Osteocyte (in vitro differentiated cells): Measurements from ENCODE around the gene PRPF8. TPM values are rescaled to one million over a fixed set of nuclear protein-coding genes. Genes with fewer than 3 reads are reported as not detected.

Source experiments
- DNase-seq: peaks from one replicate; pipeline ENCODE4 v3.0.0; 2021; ENCODE audit warnings: mixed read lengths; ENCODE audit not compliant: unreplicated experiment; ENCODE audit errors: extremely low spot score
- H3K27ac Mint-ChIP-seq: one replicate; pipeline ENCODE4 v1.8.0; 2021; ENCODE audit warnings: mild to moderate bottlenecking, mixed read lengths; ENCODE audit not compliant: unreplicated experiment
- H3K27me3 Mint-ChIP-seq: one replicate; pipeline ENCODE4 v1.8.0; 2021; ENCODE audit warnings: mixed read lengths; ENCODE audit not compliant: unreplicated experiment
- H3K36me3 Mint-ChIP-seq: one replicate; pipeline ENCODE4 v1.8.0; 2021; ENCODE audit warnings: mixed read lengths; ENCODE audit not compliant: unreplicated experiment
- H3K4me1 Mint-ChIP-seq: one replicate; pipeline ENCODE4 v1.8.0; 2021; ENCODE audit warnings: mixed read lengths; ENCODE audit not compliant: unreplicated experiment
- H3K4me3 Mint-ChIP-seq: one replicate; pipeline ENCODE4 v1.8.0; 2021; ENCODE audit warnings: mild to moderate bottlenecking, moderate library complexity, mixed read lengths; ENCODE audit not compliant: unreplicated experiment
- H3K9me3 Mint-ChIP-seq: one replicate; pipeline ENCODE4 v1.8.0; 2021; ENCODE audit warnings: mixed read lengths; ENCODE audit not compliant: unreplicated experiment
- CTCF ChIP-seq: fragments of 200-600 bp; sonication (generic); IDR thresholded peaks from 2 replicates; pipeline ENCODE4 v1.5.0; 2021; ENCODE audit warnings: antibody characterized with exemption, mild to moderate bottlenecking, moderate library complexity
- total RNA-seq: library from RNA; stranded (reverse); gene quantifications from 2 replicates; pipeline ENCODE4 v1.2.1, GENCODE V29; 2021

PRPF8 gene
- total RNA-seq, 1 donor from 2014 or later, result 238 TPM

GRCh38 chr17:1608676-1609075, 76.0 kb downstream of the PRPF8 start:
- Mint-ChIP-seq H3K27ac (no peak overlapping the region), H3K4me3 (no peak overlapping the region), H3K9me3 (no peaks in the 10 kb centered on the region), H3K27me3 (no peaks in the 10 kb centered on the region), H3K36me3 (no peaks in the 10 kb centered on the region), H3K4me1 (peaks cover 4% of the 10 kb centered on the region)
- no peak for DNase-seq
- TF ChIP-seq CTCF, result no peak

GRCh38 chr17:1607971-1608320, 76.7 kb downstream of the PRPF8 start:
- H3K4me3 Mint-ChIP-seq, result no peak overlapping the region
- no peaks in the 10 kb centered on the region for H3K27me3 Mint-ChIP-seq
- H3K4me1 Mint-ChIP-seq, result peaks cover 4% of the 10 kb centered on the region
- H3K36me3 Mint-ChIP-seq, result no peaks in the 10 kb centered on the region
- no peaks in the 10 kb centered on the region for H3K9me3 Mint-ChIP-seq
- no peak overlapping the region for H3K27ac Mint-ChIP-seq
- TF ChIP-seq CTCF, result no peak
- no peak for DNase-seq

GRCh38 chr17:1606352-1606985, 78.2 kb downstream of the PRPF8 start:
- H3K4me1 Mint-ChIP-seq, result peaks cover 4% of the 10 kb centered on the region
- H3K27ac Mint-ChIP-seq, result no peak overlapping the region
- H3K36me3 Mint-ChIP-seq, result no peaks in the 10 kb centered on the region
- no peak for TF ChIP-seq CTCF
- H3K9me3 Mint-ChIP-seq, result peaks cover 4% of the 10 kb centered on the region
- DNase-seq, result no peak
- H3K27me3 Mint-ChIP-seq, result no peaks in the 10 kb centered on the region
- H3K4me3 Mint-ChIP-seq, result no peak overlapping the region

GRCh38 chr17:1605681-1606351, 78.9 kb downstream of the PRPF8 start:
- Mint-ChIP-seq H3K4me1 (peaks cover 4% of the 10 kb centered on the region), H3K36me3 (no peaks in the 10 kb centered on the region), H3K4me3 (no peak overlapping the region), H3K9me3 (peaks cover 5% of the 10 kb centered on the region), H3K27me3 (no peaks in the 10 kb centered on the region), H3K27ac (no peak overlapping the region)
- DNase-seq, result no peak
- no peak for TF ChIP-seq CTCF

GRCh38 chr17:1604831-1605528, 79.7 kb downstream of the PRPF8 start:
- Mint-ChIP-seq H3K36me3 (no peaks in the 10 kb centered on the region), H3K27me3 (no peaks in the 10 kb centered on the region), H3K9me3 (peaks cover 5% of the 10 kb centered on the region), H3K4me1 (peaks cover 4% of the 10 kb centered on the region), H3K27ac (no peak overlapping the region), H3K4me3 (no peak overlapping the region)
- DNase-seq, result no peak
- no peak for TF ChIP-seq CTCF
